Tibial artery (tissue), 4 donors: ENCODE measurements around the gene NECTIN1.

Experiments used
- DNase-seq, 2 donors: peaks; one replicate each; pipeline ENCODE4 v3.0.0-alpha.2; 2019
- H3K27ac ChIP-seq, 2 donors: fragments of 200-600 bp; sonication (generic) in 1 of 2; 1 replicate in 1 of 2; 2 replicates in 1 of 2; pipeline ENCODE4 v1.5.1; 2018 to 2019; ENCODE audit warnings: mild to moderate bottlenecking in 1 of 2
- H3K27me3 ChIP-seq, 2 donors: fragments of 200-600 bp; sonication (generic) in 1 of 2; one replicate each; pipeline versions ENCODE4 v1.5.1 to v1.6.0; 2016 to 2019
- H3K36me3 ChIP-seq, 3 donors: fragments of 200-600 bp; sonication (generic) in 2 of 3; one replicate each; pipeline ENCODE4 v1.5.1; 2016 to 2019; ENCODE audit warnings: mild to moderate bottlenecking in 2 of 3
- H3K4me1 ChIP-seq, 4 donors: fragments of 200-600 bp; sonication (generic) in 2 of 4; 1 replicate in 3 of 4; 2 replicates in 1 of 4; pipeline ENCODE4 v1.5.1; 2016 to 2019
- H3K4me3 ChIP-seq, 2 donors: fragments of 200-600 bp; sonication (generic) in 1 of 2; 1 replicate in 1 of 2; 2 replicates in 1 of 2; pipeline ENCODE4 v1.5.1; 2018 to 2019; ENCODE audit warnings: mild to moderate bottlenecking in 2 of 2
- H3K9me3 ChIP-seq, 3 donors: fragments of 200-600 bp; sonication (generic) in 1 of 3; one replicate each; pipeline ENCODE4 v1.5.1; 2016 to 2019
- intact Hi-C: fragments of 100-400 bp; cut with DNase I; formaldehyde crosslinking; loops from one replicate; pipeline ENCODE4 v1.15.0; 2023; ENCODE audit warnings: low total_unique reads
- TF ChIP-seq, protein P1 (sequence below), 2 experiments: fragments of 200-600 bp in 1 of 2; fragments of 450-650 bp in 1 of 2; IDR thresholded peaks; one replicate each; pipeline ENCODE4 v1.5.1; 2017 to 2019; ENCODE audit warnings: antibody characterized with exemption in 2 of 2, mild to moderate bottlenecking in 1 of 2, moderate library complexity in 1 of 2

Gene NECTIN1

DNA sequence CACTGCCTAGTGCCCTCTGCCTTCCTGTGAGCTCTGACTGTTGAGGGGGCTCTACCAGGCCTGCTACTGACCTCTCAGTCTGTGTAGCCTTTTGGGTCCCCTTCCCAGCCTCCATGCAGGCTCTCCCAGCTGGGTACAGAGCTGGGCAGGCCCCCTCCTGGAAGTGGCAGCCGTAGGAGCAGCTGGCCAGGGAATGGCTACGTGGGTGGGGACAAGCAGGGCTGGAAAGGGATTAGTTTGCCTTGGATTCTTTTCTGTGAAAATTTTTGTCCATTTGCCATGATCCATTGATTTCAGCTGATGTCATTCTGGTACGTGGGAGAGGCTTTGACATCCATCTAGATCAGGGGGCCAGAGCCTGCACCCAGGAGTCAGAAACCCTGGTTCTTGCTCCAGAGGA is 23.9 kb upstream of the NECTIN1 start:
- H3K4me3 ChIP-seq: no peak overlapping the region

DNA sequence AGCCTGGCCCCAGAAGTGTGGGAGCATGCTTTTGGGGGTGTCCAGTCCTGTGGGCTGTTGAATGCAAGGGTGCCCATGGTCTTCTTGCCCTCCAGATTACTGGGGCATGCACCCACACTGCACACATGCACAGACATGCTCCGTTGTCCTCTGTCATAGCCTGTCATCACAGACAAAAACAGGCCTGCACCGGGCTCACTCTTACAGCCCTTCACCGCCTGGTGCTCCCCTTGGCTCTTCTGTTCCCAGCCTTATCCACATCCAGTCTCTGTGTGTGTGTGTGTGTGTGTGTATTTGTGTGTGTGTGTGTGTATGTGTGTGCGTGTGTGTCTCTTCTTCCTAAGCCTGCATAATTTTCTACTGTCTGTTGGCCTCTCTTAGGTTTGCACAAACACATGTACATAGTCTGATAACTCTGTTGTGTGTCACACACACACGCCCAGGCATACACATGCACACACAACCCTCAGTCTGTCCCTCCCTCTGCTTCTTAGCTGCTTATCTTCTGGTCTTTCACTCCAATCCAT is 23.4 kb upstream of the NECTIN1 start:
- no peak overlapping the region for H3K27ac ChIP-seq
- DNase-seq: no peak
- TF ChIP-seq, protein P1, sequence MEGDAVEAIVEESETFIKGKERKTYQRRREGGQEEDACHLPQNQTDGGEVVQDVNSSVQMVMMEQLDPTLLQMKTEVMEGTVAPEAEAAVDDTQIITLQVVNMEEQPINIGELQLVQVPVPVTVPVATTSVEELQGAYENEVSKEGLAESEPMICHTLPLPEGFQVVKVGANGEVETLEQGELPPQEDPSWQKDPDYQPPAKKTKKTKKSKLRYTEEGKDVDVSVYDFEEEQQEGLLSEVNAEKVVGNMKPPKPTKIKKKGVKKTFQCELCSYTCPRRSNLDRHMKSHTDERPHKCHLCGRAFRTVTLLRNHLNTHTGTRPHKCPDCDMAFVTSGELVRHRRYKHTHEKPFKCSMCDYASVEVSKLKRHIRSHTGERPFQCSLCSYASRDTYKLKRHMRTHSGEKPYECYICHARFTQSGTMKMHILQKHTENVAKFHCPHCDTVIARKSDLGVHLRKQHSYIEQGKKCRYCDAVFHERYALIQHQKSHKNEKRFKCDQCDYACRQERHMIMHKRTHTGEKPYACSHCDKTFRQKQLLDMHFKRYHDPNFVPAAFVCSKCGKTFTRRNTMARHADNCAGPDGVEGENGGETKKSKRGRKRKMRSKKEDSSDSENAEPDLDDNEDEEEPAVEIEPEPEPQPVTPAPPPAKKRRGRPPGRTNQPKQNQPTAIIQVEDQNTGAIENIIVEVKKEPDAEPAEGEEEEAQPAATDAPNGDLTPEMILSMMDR (IDR thresholded peaks at IDR 0.05): no peak
- peaks cover 0 to 23% (median 12%) of the 10 kb centered on the region in 4 donors for H3K4me1 ChIP-seq
- H3K4me3 ChIP-seq: no peak overlapping the region
- intact Hi-C loops: no loop called here
- no peaks in the 10 kb centered on the region for H3K36me3 ChIP-seq
- no peaks in the 10 kb centered on the region for H3K27me3 ChIP-seq
- H3K9me3 ChIP-seq: no peaks in the 10 kb centered on the region

More for the DNA sequence above, 23.9 kb upstream of the NECTIN1 start:
- H3K4me1 ChIP-seq: peaks cover 0 to 23% (median 12%) of the 10 kb centered on the region in 4 donors
- H3K36me3 ChIP-seq: no peaks in the 10 kb centered on the region
- intact Hi-C loops: no loop called here
- no peak overlapping the region for H3K27ac ChIP-seq
- H3K27me3 ChIP-seq: no peaks in the 10 kb centered on the region
- no peak for DNase-seq
- no peaks in the 10 kb centered on the region for H3K9me3 ChIP-seq
- TF ChIP-seq, protein P1 (IDR thresholded peaks at IDR 0.05): no peak

DNA sequence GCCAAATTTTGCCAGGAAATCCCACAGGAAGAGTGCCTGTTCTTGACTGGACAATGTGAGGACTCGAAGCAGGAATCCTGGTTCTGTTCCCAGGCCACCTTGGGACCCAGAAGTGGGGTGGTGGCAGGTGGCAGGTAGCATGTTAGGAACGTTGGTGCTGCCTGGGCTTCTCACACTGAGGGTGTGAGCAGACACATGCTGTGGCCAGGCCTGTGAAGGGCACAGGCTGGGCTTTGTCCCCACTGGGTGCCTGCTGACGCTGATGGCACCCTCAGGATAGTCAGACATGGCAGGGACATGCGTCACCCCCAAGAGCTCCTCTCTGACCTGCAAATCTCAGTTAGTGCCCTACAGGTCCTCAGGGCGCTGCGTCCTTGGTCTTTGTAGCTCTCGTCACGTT is 21.1 kb upstream of the NECTIN1 start:
- TF ChIP-seq, protein P1 (IDR thresholded peaks at IDR 0.05): no peak
- Histone ChIP-seq H3K36me3 (no peaks in the 10 kb centered on the region), H3K27ac (no peak overlapping the region), H3K4me1 (peaks cover 0 to 23% (median 12%) of the 10 kb centered on the region in 4 donors), H3K4me3 (no peak overlapping the region), H3K9me3 (no peaks in the 10 kb centered on the region), H3K27me3 (no peaks in the 10 kb centered on the region)
- intact Hi-C loops: no loop called here
- no peak for DNase-seq

DNA sequence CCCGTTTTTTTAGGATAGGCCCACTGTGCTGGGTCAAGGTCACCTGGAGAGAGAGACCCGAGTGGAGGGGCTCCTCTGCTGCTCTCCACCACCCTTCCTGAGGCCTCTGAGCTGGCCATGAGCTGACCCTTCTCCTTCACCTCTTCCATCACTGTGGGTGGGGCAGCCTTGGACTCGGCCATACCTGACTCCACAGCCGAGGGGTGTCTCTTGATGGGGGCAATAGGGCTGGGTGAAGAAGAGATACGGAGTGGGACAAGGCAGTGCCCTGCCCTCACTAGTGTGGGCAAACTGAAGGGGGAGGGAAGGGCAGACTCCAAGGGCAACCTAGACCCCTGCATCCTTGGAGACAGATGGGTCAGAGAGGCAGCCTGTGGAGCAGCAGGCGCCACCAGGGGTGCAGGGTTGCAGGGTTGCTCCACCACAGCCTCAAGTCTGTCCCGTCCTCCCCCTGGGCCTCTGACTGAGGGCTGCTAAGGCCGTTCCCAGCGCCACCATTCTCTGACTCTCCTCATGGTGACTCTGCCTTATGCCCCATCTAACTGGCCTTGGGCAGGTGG is 20.1 kb upstream of the NECTIN1 start:
- intact Hi-C loops: no loop called here
- TF ChIP-seq, protein P1 (IDR thresholded peaks at IDR 0.05): no peak
- Histone ChIP-seq H3K4me1 (peaks cover 0 to 22% (median 12%) of the 10 kb centered on the region in 4 donors), H3K4me3 (no peak overlapping the region), H3K27ac (no peak overlapping the region), H3K36me3 (no peaks in the 10 kb centered on the region), H3K9me3 (no peaks in the 10 kb centered on the region), H3K27me3 (no peaks in the 10 kb centered on the region)
- DNase-seq: no peak

DNA sequence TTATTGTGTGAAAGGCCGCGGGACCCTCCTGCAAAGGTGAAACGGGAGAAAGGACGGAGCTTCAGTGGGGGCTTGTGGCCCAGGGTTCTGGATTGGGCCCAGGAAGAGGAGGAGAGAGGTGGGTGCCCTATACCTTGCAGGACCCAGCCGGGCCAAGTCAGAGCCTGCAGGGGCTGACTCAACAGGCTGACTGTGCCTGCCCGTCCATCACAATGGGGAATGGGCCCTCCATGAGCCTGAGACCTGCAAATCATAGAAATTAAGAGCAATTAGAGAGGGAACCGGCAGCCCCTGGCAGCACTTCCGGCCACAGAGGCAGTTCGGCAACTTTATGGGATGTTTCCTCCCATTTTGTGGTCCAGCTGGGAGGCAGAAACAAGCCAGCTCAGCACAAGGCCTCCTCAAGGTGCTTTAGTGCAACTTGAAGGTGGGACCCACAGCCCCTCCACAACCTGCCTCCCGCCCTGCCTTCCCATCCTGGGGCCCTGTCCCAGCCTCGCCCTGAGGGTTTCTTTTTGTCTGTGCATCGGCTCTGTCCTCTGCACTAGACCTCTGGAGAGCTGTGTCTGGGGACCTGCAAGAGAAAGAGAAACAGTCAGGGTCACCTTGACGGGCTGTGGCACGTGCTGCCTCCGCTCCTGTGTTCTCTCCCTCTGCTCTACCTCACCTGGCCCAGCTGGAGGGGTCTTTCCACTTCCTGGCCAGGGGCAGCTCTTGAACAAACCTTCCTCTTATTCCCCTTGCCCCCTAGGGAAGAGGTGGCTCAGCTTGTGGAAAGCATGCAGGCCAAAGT is 19.1 kb upstream of the NECTIN1 start:
- TF ChIP-seq, protein P1 (IDR thresholded peaks at IDR 0.05): no peak
- H3K4me1 ChIP-seq: peaks cover 0 to 17% (median 6%) of the 10 kb centered on the region in 4 donors
- H3K9me3 ChIP-seq: no peaks in the 10 kb centered on the region
- H3K27me3 ChIP-seq: peaks cover 0 to 5% of the 10 kb centered on the region in 2 donors
- no peak overlapping the region for H3K4me3 ChIP-seq
- no peak for DNase-seq
- intact Hi-C loops: no loop called here
- no peak overlapping the region for H3K27ac ChIP-seq
- H3K36me3 ChIP-seq: no peaks in the 10 kb centered on the region
